Neural cell (in vitro differentiated cells): ENCODE measurements around the gene MYOD1. TPM values are rescaled to one million over a fixed set of nuclear protein-coding genes. Genes with fewer than 3 reads are reported as not detected.

ENCODE experiments used
- H2AFZ ChIP-seq: fragments of 200-600, 300-800 bp; sonication (generic), shearing (Covaris generic); 2 replicates; pipeline ENCODE4 v1.6.0; 2014; ENCODE audit warnings: low read depth, mild to moderate bottlenecking, antibody characterized with exemption, low read length, moderate library complexity
- H3F3A ChIP-seq: fragments of 200-600 bp; shearing (Covaris generic); 2 replicates; pipeline ENCODE4 v1.6.1; 2016; ENCODE audit warnings: mild to moderate bottlenecking, moderate library complexity, mixed read lengths, antibody characterized with exemption, low read length; ENCODE audit not compliant: insufficient read depth, poor library complexity, severe bottlenecking
- H3K27ac ChIP-seq: fragments of 200-600, 300-800 bp; sonication (generic), shearing (Covaris generic); 2 replicates; pipeline ENCODE4 v1.5.1; 2014; ENCODE audit warnings: mild to moderate bottlenecking, low read length, moderate library complexity
- H3K27me3 ChIP-seq: fragments of 300-800, 200-600 bp; sonication (generic), shearing (Covaris generic); 2 replicates; pipeline ENCODE4 v1.6.0; 2014; ENCODE audit warnings: mild to moderate bottlenecking, low read depth, low read length, moderate library complexity; ENCODE audit not compliant: insufficient read depth
- H3K36me3 ChIP-seq: fragments of 300-800, 200-600 bp; sonication (generic), shearing (Covaris generic); 2 replicates; pipeline ENCODE4 v1.5.1; 2014; ENCODE audit warnings: mild to moderate bottlenecking, antibody characterized with exemption, low read length, moderate library complexity; ENCODE audit not compliant: insufficient read depth
- H3K4me2 ChIP-seq: fragments of 300-800, 200-600 bp; sonication (generic), shearing (Covaris generic); 2 replicates; pipeline ENCODE4 v1.6.0; 2014; ENCODE audit warnings: mild to moderate bottlenecking, low read length
- H3K4me3 ChIP-seq: fragments of 300-800, 200-600 bp; sonication (generic), shearing (Covaris generic); 2 replicates; pipeline ENCODE4 v1.5.1; 2014; ENCODE audit warnings: mild to moderate bottlenecking, low read length, moderate library complexity
- H3K79me2 ChIP-seq: fragments of 200-600 bp; shearing (Covaris generic); replicated peaks from 2 replicates; pipeline ENCODE4 v1.6.0; 2014; ENCODE audit warnings: mild to moderate bottlenecking, low read length, moderate library complexity; ENCODE audit not compliant: insufficient read depth
- H3K9ac ChIP-seq: fragments of 300-800, 200-600 bp; sonication (generic), shearing (Covaris generic); 2 replicates; pipeline ENCODE4 v1.6.1; 2016; ENCODE audit warnings: mild to moderate bottlenecking, low read length, mixed read lengths
- H3K9me2 ChIP-seq: fragments of 200-600 bp; shearing (Covaris generic); 2 replicates; pipeline ENCODE4 v1.6.1; 2016; ENCODE audit warnings: mild to moderate bottlenecking, low read length, mixed read lengths; ENCODE audit not compliant: insufficient read depth
- H3K9me3 ChIP-seq: fragments of 200-600, 300-800 bp; sonication (generic), shearing (Covaris generic); 2 replicates; pipeline ENCODE4 v1.6.1; 2016; ENCODE audit warnings: mild to moderate bottlenecking, mixed run types, low read length, moderate library complexity, mixed read lengths
- H4K20me1 ChIP-seq: fragments of 200-600 bp; shearing (Covaris generic); 2 replicates; pipeline ENCODE4 v1.6.1; 2016; ENCODE audit warnings: mild to moderate bottlenecking, mixed run types; ENCODE audit not compliant: insufficient read depth
- EP300 ChIP-seq: fragments of 450-650 bp; conservative IDR thresholded peaks from 2 replicates; pipeline ENCODE4 v1.6.1; 2014; ENCODE audit warnings: antibody characterized with exemption, mild to moderate bottlenecking, moderate library complexity; ENCODE audit not compliant: poor library complexity, severe bottlenecking
- EZH2 ChIP-seq: fragments of 200-600, 300-800 bp; shearing (Covaris generic), sonication (generic); IDR thresholded peaks from 2 replicates; pipeline ENCODE4 v1.6.1; 2014; ENCODE audit warnings: antibody characterized with exemption, low read length, borderline replicate concordance, mild to moderate bottlenecking; ENCODE audit not compliant: insufficient read depth, poor library complexity, severe bottlenecking
- MXI1 ChIP-seq: fragments of 450-650 bp; conservative IDR thresholded peaks from 2 replicates; pipeline ENCODE4 v1.6.1; 2014; ENCODE audit warnings: antibody characterized with exemption, mild to moderate bottlenecking; ENCODE audit not compliant: poor library complexity, severe bottlenecking
- POLR2AphosphoS5 ChIP-seq: IDR thresholded peaks from 2 replicates; pipeline ENCODE4 v1.6.1; 2012
- RAD21 ChIP-seq: fragments of 450-650 bp; conservative IDR thresholded peaks from 2 replicates; pipeline ENCODE4 v1.6.1; 2014; ENCODE audit warnings: antibody characterized with exemption, mild to moderate bottlenecking, moderate library complexity
- SMC3 ChIP-seq: fragments of 450-650 bp; conservative IDR thresholded peaks from 2 replicates; pipeline ENCODE4 v1.6.1; 2014; ENCODE audit warnings: antibody characterized with exemption, mild to moderate bottlenecking, moderate library complexity; ENCODE audit not compliant: poor library complexity
- TAF1 ChIP-seq: IDR thresholded peaks from 2 replicates; pipeline ENCODE4 v1.6.1; 2012; ENCODE audit warnings: low read depth
- polyA plus RNA-seq: library from polyadenylated mRNA; depleted of rRNA; stranded (reverse); fragments of >200 nt; gene quantifications from 2 replicates; pipeline ENCODE4 v1.2.3, GENCODE V29; 2014
- TF ChIP-seq, protein P1 (sequence below): fragments of 450-650 bp; IDR thresholded peaks from 2 replicates; pipeline ENCODE4 v1.5.1; 2014; ENCODE audit warnings: antibody characterized with exemption, mild to moderate bottlenecking, moderate library complexity; ENCODE audit not compliant: poor library complexity, severe bottlenecking
- TF ChIP-seq, protein P2 (sequence below): IDR thresholded peaks from 2 replicates; pipeline ENCODE4 v1.6.1; 2012; ENCODE audit warnings: borderline replicate concordance

Gene MYOD1
- polyA plus RNA-seq, 1 donor from 2014 or later = not detected

DNA sequence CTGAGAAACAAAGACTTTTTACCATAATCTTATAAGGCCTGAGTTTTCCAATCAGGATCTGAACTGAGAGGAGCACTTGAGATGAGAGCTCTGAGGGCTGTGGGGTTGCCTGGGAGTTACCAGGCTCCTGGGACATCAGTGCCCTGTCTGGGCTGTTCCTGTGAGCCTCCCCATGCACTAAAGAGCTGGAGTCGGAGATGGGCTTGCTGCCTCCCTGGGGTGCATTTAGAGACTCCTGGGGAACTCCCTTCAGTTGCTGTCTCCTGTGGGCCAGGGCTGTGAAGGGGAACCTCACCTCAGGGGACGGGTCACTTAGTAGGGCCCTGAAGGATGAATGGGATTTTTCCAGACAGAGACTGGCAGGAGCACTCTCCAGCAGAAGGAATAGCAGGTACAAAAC is 48.5 kb downstream of the MYOD1 start:
- no peak overlapping the region for H3K4me3 ChIP-seq
- H3K9ac ChIP-seq = no peak overlapping the region
- TF ChIP-seq SMC3 = no peak
- TF ChIP-seq EZH2 = no peak
- TF ChIP-seq, protein P1, sequence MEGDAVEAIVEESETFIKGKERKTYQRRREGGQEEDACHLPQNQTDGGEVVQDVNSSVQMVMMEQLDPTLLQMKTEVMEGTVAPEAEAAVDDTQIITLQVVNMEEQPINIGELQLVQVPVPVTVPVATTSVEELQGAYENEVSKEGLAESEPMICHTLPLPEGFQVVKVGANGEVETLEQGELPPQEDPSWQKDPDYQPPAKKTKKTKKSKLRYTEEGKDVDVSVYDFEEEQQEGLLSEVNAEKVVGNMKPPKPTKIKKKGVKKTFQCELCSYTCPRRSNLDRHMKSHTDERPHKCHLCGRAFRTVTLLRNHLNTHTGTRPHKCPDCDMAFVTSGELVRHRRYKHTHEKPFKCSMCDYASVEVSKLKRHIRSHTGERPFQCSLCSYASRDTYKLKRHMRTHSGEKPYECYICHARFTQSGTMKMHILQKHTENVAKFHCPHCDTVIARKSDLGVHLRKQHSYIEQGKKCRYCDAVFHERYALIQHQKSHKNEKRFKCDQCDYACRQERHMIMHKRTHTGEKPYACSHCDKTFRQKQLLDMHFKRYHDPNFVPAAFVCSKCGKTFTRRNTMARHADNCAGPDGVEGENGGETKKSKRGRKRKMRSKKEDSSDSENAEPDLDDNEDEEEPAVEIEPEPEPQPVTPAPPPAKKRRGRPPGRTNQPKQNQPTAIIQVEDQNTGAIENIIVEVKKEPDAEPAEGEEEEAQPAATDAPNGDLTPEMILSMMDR = no peak
- TF ChIP-seq, protein P2, sequence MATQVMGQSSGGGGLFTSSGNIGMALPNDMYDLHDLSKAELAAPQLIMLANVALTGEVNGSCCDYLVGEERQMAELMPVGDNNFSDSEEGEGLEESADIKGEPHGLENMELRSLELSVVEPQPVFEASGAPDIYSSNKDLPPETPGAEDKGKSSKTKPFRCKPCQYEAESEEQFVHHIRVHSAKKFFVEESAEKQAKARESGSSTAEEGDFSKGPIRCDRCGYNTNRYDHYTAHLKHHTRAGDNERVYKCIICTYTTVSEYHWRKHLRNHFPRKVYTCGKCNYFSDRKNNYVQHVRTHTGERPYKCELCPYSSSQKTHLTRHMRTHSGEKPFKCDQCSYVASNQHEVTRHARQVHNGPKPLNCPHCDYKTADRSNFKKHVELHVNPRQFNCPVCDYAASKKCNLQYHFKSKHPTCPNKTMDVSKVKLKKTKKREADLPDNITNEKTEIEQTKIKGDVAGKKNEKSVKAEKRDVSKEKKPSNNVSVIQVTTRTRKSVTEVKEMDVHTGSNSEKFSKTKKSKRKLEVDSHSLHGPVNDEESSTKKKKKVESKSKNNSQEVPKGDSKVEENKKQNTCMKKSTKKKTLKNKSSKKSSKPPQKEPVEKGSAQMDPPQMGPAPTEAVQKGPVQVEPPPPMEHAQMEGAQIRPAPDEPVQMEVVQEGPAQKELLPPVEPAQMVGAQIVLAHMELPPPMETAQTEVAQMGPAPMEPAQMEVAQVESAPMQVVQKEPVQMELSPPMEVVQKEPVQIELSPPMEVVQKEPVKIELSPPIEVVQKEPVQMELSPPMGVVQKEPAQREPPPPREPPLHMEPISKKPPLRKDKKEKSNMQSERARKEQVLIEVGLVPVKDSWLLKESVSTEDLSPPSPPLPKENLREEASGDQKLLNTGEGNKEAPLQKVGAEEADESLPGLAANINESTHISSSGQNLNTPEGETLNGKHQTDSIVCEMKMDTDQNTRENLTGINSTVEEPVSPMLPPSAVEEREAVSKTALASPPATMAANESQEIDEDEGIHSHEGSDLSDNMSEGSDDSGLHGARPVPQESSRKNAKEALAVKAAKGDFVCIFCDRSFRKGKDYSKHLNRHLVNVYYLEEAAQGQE = no peak
- no peak for TF ChIP-seq MXI1
- no peak for TF ChIP-seq RAD21
- TF ChIP-seq EP300 = no peak
- no peak for TF ChIP-seq POLR2AphosphoS5
- no peaks in the 10 kb centered on the region for H4K20me1 ChIP-seq
- H3K4me2 ChIP-seq = no peak overlapping the region
- no peaks in the 10 kb centered on the region for H3K36me3 ChIP-seq
- H3F3A ChIP-seq = no peaks in the 10 kb centered on the region
- no peaks in the 10 kb centered on the region for H3K9me2 ChIP-seq
- H3K27ac ChIP-seq = no peak overlapping the region
- H3K27me3 ChIP-seq = no peaks in the 10 kb centered on the region
- peaks cover 22% of the 10 kb centered on the region for H3K79me2 ChIP-seq
- no peak overlapping the region for H2AFZ ChIP-seq
- H3K9me3 ChIP-seq = no peaks in the 10 kb centered on the region

DNA sequence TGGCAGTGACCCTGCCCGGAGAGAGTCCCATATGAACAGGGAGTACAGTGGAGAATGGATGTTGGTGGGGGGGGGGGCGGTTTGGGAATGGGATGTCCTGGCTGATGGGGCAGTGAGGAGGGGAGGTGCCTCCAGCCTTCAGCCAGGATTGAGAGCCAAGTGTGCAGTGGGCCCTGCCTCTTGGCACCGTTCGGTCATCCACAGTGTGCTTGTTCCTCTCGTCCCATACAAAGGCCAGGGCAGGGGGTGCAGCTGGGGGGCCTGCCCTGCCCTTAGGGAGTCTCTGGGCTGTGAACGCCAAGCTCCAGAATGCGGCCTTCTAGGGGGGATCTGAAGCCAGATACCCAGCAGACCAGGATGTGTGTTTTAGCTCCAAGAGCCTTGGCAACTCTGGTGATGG is 49.2 kb downstream of the MYOD1 start:
- no peak overlapping the region for H3K27ac ChIP-seq
- H3K9me2 ChIP-seq = no peaks in the 10 kb centered on the region
- no peaks in the 10 kb centered on the region for H3F3A ChIP-seq

More for the DNA sequence above, 49.2 kb downstream of the MYOD1 start:
- H3K27me3 ChIP-seq = no peaks in the 10 kb centered on the region
- H3K4me2 ChIP-seq = no peak overlapping the region
- no peak overlapping the region for H2AFZ ChIP-seq
- H3K9ac ChIP-seq = no peak overlapping the region
- H3K36me3 ChIP-seq = no peaks in the 10 kb centered on the region
- TF ChIP-seq EZH2 = no peak
- no peak for TF ChIP-seq RAD21
- TF ChIP-seq POLR2AphosphoS5 = no peak
- TF ChIP-seq, protein P2 = no peak
- no peak for TF ChIP-seq TAF1
- TF ChIP-seq SMC3 = no peak
- no peak for TF ChIP-seq MXI1
- TF ChIP-seq EP300 = no peak
- TF ChIP-seq, protein P1 = no peak
- no peaks in the 10 kb centered on the region for H3K9me3 ChIP-seq
- no peak overlapping the region for H3K4me3 ChIP-seq
- H3K79me2 ChIP-seq = peaks cover 22% of the 10 kb centered on the region
- H4K20me1 ChIP-seq = no peaks in the 10 kb centered on the region
